DND-41 (cell line): ENCODE measurements around the gene RALGPS1.

Source experiments
- ATAC-seq: fragments of 200-7000 bp; cut with Tn5 transposase; 3 replicates; pipeline ENCODE4 v1.9.1; 2021; ENCODE audit warnings: low read depth; ENCODE audit not compliant: insufficient read depth
- DNase-seq: peaks from one replicate; pipeline ENCODE4 v3.0.0-alpha.2; 2020
- H2AFZ ChIP-seq: 2 replicates; pipeline ENCODE4 v1.6.0; 2012; ENCODE audit warnings: low read depth, low read length
- H3K27ac ChIP-seq: 2 replicates; pipeline ENCODE4 v1.5.1; 2012; ENCODE audit warnings: low read length, inconsistent platforms
- H3K27me3 ChIP-seq: fragments of 200-600 bp; sonication (generic); 2 replicates; pipeline ENCODE4 v1.6.0; 2012; ENCODE audit warnings: low read length, mild to moderate bottlenecking, inconsistent platforms; ENCODE audit not compliant: insufficient read depth, poor library complexity
- H3K36me3 ChIP-seq: 2 replicates; pipeline ENCODE4 v1.5.1; 2012; ENCODE audit warnings: low read length, inconsistent platforms; ENCODE audit not compliant: insufficient read depth
- H3K4me1 ChIP-seq: 2 replicates; pipeline ENCODE4 v1.5.1; 2012; ENCODE audit warnings: mild to moderate bottlenecking, low read length; ENCODE audit not compliant: insufficient read depth
- H3K4me2 ChIP-seq: 2 replicates; pipeline ENCODE4 v1.6.0; 2012; ENCODE audit warnings: mild to moderate bottlenecking, moderate library complexity, low read length, inconsistent platforms; ENCODE audit not compliant: insufficient read depth
- H3K4me3 ChIP-seq, 2 experiments: fragments of 200-600 bp in 1 of 2; shearing (Covaris generic) in 1 of 2; 2 replicates each; pipeline ENCODE4 v1.5.1; 2012 to 2016; ENCODE audit warnings: inconsistent platforms in 2 of 2, low read length in 2 of 2, mild to moderate bottlenecking in 2 of 2, low read depth in 1 of 2, moderate library complexity in 1 of 2
- H3K79me2 ChIP-seq: 2 replicates; pipeline ENCODE4 v1.6.0; 2012; ENCODE audit warnings: low read length, inconsistent platforms; ENCODE audit not compliant: insufficient read depth
- H3K9ac ChIP-seq: 2 replicates; pipeline ENCODE4 v1.6.0; 2012; ENCODE audit warnings: low read depth, mild to moderate bottlenecking, inconsistent platforms, low read length, moderate library complexity
- H3K9me3 ChIP-seq: 2 replicates; pipeline ENCODE4 v1.5.1; 2012; ENCODE audit warnings: low read length, moderate library complexity, mild to moderate bottlenecking, inconsistent platforms; ENCODE audit not compliant: insufficient read depth, severe bottlenecking
- H4K20me1 ChIP-seq: 2 replicates; pipeline ENCODE4 v1.6.0; 2012; ENCODE audit warnings: low read length; ENCODE audit not compliant: insufficient read depth
- EZH2 ChIP-seq: IDR thresholded peaks from 3 replicates; pipeline ENCODE4 v1.6.1; 2012; ENCODE audit warnings: borderline replicate concordance, low read depth, mild to moderate bottlenecking, moderate library complexity, low read length, inconsistent platforms; ENCODE audit not compliant: severe bottlenecking
- TF ChIP-seq, protein P1 (sequence below): IDR thresholded peaks from 2 replicates; pipeline ENCODE4 v1.5.1; 2012; ENCODE audit warnings: borderline replicate concordance, low read length, moderate library complexity, mild to moderate bottlenecking; ENCODE audit not compliant: poor library complexity, severe bottlenecking; ENCODE audit errors: extremely low read depth

The RALGPS1 gene

DNA sequence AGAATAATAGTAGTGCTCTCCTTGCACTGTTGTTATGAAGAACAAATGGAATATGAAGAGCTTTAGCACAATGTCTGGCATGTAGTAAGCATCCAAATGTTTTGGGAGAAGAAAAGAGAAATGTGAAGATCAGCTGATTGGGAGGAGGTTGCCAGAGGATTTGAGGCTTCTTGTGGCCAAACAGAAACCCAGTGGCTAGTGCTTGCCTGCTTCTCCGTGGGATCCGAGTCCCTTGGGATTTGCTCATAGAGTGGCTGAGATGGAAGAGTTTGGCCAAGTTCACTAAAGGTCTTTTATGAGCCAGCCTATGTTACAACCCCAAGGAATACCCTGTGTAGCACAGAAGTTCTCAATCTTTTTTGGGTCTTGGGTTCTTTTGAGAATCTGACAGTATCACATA, 121.9 kb downstream of the RALGPS1 start:
- H3K27ac ChIP-seq, result no peak overlapping the region
- no peak overlapping the region for H3K9ac ChIP-seq
- ATAC-seq (no peak), DNase-seq (no peak)
- H3K27me3 ChIP-seq, result peaks cover 42% of the 10 kb centered on the region
- no peak overlapping the region for H3K4me2 ChIP-seq
- peaks cover 7% of the 10 kb centered on the region; the same call in 1 of the 2 replicates for H4K20me1 ChIP-seq
- H3K79me2 ChIP-seq, result no peaks in the 10 kb centered on the region
- H3K4me3 ChIP-seq, result no peak overlapping the region
- no peaks in the 10 kb centered on the region for H3K9me3 ChIP-seq
- H3K36me3 ChIP-seq, result no peaks in the 10 kb centered on the region
- H3K4me1 ChIP-seq, result no peaks in the 10 kb centered on the region
- H2AFZ ChIP-seq, result no peak overlapping the region
- TF ChIP-seq, protein P1, sequence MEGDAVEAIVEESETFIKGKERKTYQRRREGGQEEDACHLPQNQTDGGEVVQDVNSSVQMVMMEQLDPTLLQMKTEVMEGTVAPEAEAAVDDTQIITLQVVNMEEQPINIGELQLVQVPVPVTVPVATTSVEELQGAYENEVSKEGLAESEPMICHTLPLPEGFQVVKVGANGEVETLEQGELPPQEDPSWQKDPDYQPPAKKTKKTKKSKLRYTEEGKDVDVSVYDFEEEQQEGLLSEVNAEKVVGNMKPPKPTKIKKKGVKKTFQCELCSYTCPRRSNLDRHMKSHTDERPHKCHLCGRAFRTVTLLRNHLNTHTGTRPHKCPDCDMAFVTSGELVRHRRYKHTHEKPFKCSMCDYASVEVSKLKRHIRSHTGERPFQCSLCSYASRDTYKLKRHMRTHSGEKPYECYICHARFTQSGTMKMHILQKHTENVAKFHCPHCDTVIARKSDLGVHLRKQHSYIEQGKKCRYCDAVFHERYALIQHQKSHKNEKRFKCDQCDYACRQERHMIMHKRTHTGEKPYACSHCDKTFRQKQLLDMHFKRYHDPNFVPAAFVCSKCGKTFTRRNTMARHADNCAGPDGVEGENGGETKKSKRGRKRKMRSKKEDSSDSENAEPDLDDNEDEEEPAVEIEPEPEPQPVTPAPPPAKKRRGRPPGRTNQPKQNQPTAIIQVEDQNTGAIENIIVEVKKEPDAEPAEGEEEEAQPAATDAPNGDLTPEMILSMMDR, result no peak
- TF ChIP-seq EZH2, result no peak

DNA sequence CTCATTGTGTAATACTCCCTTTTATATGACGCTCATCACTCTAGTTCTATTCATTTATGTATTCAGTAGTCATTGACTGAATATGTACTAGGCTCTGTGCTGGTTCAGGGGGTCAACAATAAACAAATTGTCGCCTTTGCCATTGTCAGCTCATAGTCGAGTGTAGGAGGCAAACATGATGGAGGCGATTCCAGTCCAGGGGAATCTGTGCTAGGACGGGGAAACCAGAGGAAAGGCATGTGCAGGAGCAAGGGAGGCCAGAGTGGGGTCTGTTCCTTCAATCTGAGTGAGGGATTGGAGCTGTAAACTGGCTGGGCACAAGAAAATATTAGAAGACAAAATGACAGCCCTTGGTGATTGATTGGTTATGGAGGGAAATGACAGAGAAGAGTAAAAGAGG, 123.9 kb downstream of the RALGPS1 start:
- ATAC-seq, result no peak
- TF ChIP-seq, protein P1, result no peak
- TF ChIP-seq EZH2, result no peak
- Histone ChIP-seq H3K9ac (no peak overlapping the region), H3K4me2 (no peak overlapping the region), H3K27ac (no peak overlapping the region), H3K27me3 (peaks cover 44% of the 10 kb centered on the region), H2AFZ (no peak overlapping the region), H3K9me3 (no peaks in the 10 kb centered on the region), H3K79me2 (no peaks in the 10 kb centered on the region), H3K4me1 (no peaks in the 10 kb centered on the region), H3K36me3 (no peaks in the 10 kb centered on the region), H4K20me1 (0 out of 2 replicates have a peak, but pooled peaks cover 3% of the 10 kb centered on the region), H3K4me3 (no peak overlapping the region)
- no peak for DNase-seq

DNA sequence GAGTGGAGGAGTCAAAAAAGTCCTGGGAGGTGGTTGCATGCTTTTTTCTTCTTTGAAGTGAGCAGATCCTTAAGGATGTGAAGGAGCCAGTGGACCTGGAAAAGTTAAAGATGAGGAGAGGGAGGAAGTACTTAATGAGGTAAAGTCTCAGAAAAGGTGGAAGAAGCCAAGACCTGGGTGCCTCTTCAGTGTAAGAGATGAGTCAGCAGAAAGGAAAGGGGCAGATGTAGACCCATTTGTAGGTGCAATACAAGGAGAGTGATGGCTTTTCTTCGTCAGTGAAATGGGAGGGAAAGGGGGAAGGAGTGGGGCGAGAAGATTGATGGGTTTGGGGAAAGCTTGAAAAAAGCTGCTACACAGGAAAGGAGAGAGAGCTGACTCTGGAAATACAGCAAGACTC, 124.9 kb downstream of the RALGPS1 start:
- no peaks in the 10 kb centered on the region for H3K36me3 ChIP-seq
- H3K79me2 ChIP-seq, result no peaks in the 10 kb centered on the region
- H3K4me3 ChIP-seq, result no peak overlapping the region
- 0 out of 2 replicates have a peak, but pooled peaks cover 3% of the 10 kb centered on the region for H4K20me1 ChIP-seq
- H3K9ac ChIP-seq, result no peak overlapping the region
- no peak overlapping the region for H2AFZ ChIP-seq
- no peaks in the 10 kb centered on the region for H3K4me1 ChIP-seq
- no peak overlapping the region for H3K4me2 ChIP-seq
- ATAC-seq (no peak), DNase-seq (no peak)
- H3K9me3 ChIP-seq, result no peaks in the 10 kb centered on the region
- H3K27ac ChIP-seq, result no peak overlapping the region
- TF ChIP-seq, protein P1, result no peak
- no peak for TF ChIP-seq EZH2
- H3K27me3 ChIP-seq, result peaks cover 45% of the 10 kb centered on the region

DNA sequence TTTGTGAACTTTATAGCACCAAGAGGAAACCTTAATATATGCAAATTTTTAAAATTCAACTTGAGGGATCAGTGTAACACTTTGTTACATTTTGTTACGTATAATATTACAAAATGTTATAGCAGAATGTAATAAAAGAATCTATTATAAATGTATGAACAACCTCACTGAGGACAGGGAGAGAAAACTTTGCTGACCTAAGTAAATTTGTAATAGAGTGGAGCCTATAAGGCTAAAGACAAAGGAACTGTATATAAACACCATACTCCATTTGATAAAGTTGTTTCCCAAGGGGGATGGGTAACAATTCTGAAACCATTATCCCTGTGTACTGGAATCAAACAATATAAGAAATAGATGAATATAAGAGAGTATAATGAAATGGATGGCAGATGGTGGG, 130.6 kb downstream of the RALGPS1 start:
- H3K79me2 ChIP-seq, result no peaks in the 10 kb centered on the region
- H3K36me3 ChIP-seq, result no peaks in the 10 kb centered on the region
- no peaks in the 10 kb centered on the region for H3K4me1 ChIP-seq
- ATAC-seq, result no peak
- no peak overlapping the region for H3K4me2 ChIP-seq
- no peak overlapping the region for H3K4me3 ChIP-seq
- peaks cover 32% of the 10 kb centered on the region for H3K27me3 ChIP-seq
- no peak overlapping the region for H3K9ac ChIP-seq
- H2AFZ ChIP-seq, result no peak overlapping the region
- no peaks in the 10 kb centered on the region for H4K20me1 ChIP-seq
- H3K9me3 ChIP-seq, result no peaks in the 10 kb centered on the region
- TF ChIP-seq, protein P1, result no peak
- no peak for TF ChIP-seq EZH2
- DNase-seq, result no peak
- no peak overlapping the region for H3K27ac ChIP-seq
